GM19395 (cell line): ENCODE data around the gene SFTA2.
"Not testable (repeated sequence)": the region's sequence is repeated elsewhere in the genome, so short reads cannot be mapped to it uniquely, and the experiment has no call there.

Experiments used
- ATAC-seq: cut with Tn5 transposase; IDR thresholded peaks from one replicate; pipeline ENCODE4 v1.9.1; 2021; ENCODE audit warnings: mild to moderate bottlenecking, moderate library complexity; ENCODE audit not compliant: unreplicated experiment

Gene SFTA2

GRCh38 chr6:30931969-30932645, at the start of gene SFTA2:
SFTA2 (minus strand) TSS chr6:30932170; CDS start chr6:30932096, 74 bp downstream.
- ATAC-seq, result no peak

- ATAC-seq, result no peak
These were observed 47.7 kb upstream of the SFTA2 start for GRCh38 chr6:30979690-30980089.

- ATAC-seq, result no peak
These were observed 47.2 kb upstream of the SFTA2 start for GRCh38 chr6:30979141-30979540.

- no peak for ATAC-seq
These were observed 42.7 kb upstream of the SFTA2 start for GRCh38 chr6:30974490-30975252.

GRCh38 chr6:30972816-30973215, 40.8 kb upstream of the SFTA2 start:
- ATAC-seq, result no peak

GRCh38 chr6:30970946-30971345, 39.0 kb upstream of the SFTA2 start:
- no peak for ATAC-seq

GRCh38 chr6:30969171-30969570, 37.2 kb upstream of the SFTA2 start:
- not testable (repeated sequence) for ATAC-seq

GRCh38 chr6:30966154-30966553, 34.2 kb upstream of the SFTA2 start:
- ATAC-seq, result no peak

GRCh38 chr6:30965140-30965601, 33.2 kb upstream of the SFTA2 start:
- ATAC-seq, result no peak

GRCh38 chr6:30964075-30964474, 32.1 kb upstream of the SFTA2 start:
- ATAC-seq, result no peak

GRCh38 chr6:30963641-30964040, 31.7 kb upstream of the SFTA2 start:
- no peak for ATAC-seq

- no peak for ATAC-seq
These were observed 30.7 kb upstream of the SFTA2 start for GRCh38 chr6:30962716-30963115.

GRCh38 chr6:30960907-30961673, 29.1 kb upstream of the SFTA2 start:
- ATAC-seq, result no peak

GRCh38 chr6:30957716-30958115, 25.7 kb upstream of the SFTA2 start:
- ATAC-seq, result no peak

GRCh38 chr6:30955367-30956042, 23.5 kb upstream of the SFTA2 start:
- ATAC-seq, result peak; percentile 65

GRCh38 chr6:30954631-30955366, 22.8 kb upstream of the SFTA2 start:
- no peak for ATAC-seq

GRCh38 chr6:30951907-30952469, 20.0 kb upstream of the SFTA2 start:
- no peak for ATAC-seq

- ATAC-seq, result no peak
These were observed 16.8 kb upstream of the SFTA2 start for GRCh38 chr6:30948811-30949210.

- ATAC-seq, result no peak
These were observed 15.3 kb upstream of the SFTA2 start for GRCh38 chr6:30947231-30947630.

- no peak for ATAC-seq
These were observed 13.3 kb upstream of the SFTA2 start for GRCh38 chr6:30945281-30945680.
